ENCODE data around the gene BRSK2. TPM values are rescaled to one million over a fixed set of nuclear protein-coding genes. Genes with fewer than 3 reads are reported as not detected.
"Not testable (repeated sequence)": the region's sequence is repeated elsewhere in the genome, so short reads cannot be mapped to it uniquely, and the experiment has no call there.

BRSK2 gene
- total RNA-seq, 1 experiment from 2014 or later: 32.2 TPM

DNA sequence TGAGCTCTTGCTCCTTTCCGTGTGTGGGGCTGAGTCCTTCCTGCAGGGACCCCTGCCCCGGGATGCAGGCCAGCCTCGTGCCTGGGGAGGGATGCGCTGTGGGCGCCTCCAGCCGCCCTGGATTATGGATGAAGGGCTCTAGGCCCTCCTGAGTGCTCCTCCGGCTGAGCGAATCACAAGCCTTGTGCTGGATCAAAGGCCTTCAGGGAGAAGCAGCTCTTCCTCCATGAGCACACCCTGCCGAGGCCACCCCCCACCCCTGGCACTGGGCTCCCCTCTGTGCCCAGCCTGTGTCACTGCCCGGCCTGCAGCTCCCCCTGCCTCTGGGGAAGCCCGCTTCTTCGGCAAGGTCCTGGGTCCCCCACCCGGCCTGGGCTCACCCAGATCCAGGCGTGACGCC is 43.8 kb downstream of the BRSK2 start:
- POLR2A ChIA-PET: no interaction called here
- Histone ChIP-seq H3K4me1 (ENCODE audit: control insufficient read depth, insufficient read depth, low read length) (peaks cover 34% of the 10 kb centered on the region), H3K36me3 (ENCODE audit: control insufficient read depth, insufficient read depth, low read length) (no peaks in the 10 kb centered on the region), H3K27ac (ENCODE audit: low read length) (no peak overlapping the region), H3K27me3 (ENCODE audit: control insufficient read depth, insufficient read depth, low read length) (no peaks in the 10 kb centered on the region), H3K9me3 (ENCODE audit: control insufficient read depth, insufficient read depth, low read depth, low read length) (no peaks in the 10 kb centered on the region), H3K4me3 (ENCODE audit: low read depth in 2 of 2, low read length in 2 of 2) (no peak overlapping the region)
- in situ Hi-C loops (cut with HindIII; ENCODE audit: low pct_unique_long_range_greater_than_20kb, low sequenced_read_pairs): no loop called here
- no peak for TF ChIP-seq SIN3A (IDR thresholded peaks at IDR 0.05; ENCODE audit: borderline replicate concordance, insufficient read depth, low read depth, low read length)
- TF ChIP-seq TCF7L2 (IDR thresholded peaks at IDR 0.05; ENCODE audit: low read depth, low read length): no peak
- TF ChIP-seq, protein P1, sequence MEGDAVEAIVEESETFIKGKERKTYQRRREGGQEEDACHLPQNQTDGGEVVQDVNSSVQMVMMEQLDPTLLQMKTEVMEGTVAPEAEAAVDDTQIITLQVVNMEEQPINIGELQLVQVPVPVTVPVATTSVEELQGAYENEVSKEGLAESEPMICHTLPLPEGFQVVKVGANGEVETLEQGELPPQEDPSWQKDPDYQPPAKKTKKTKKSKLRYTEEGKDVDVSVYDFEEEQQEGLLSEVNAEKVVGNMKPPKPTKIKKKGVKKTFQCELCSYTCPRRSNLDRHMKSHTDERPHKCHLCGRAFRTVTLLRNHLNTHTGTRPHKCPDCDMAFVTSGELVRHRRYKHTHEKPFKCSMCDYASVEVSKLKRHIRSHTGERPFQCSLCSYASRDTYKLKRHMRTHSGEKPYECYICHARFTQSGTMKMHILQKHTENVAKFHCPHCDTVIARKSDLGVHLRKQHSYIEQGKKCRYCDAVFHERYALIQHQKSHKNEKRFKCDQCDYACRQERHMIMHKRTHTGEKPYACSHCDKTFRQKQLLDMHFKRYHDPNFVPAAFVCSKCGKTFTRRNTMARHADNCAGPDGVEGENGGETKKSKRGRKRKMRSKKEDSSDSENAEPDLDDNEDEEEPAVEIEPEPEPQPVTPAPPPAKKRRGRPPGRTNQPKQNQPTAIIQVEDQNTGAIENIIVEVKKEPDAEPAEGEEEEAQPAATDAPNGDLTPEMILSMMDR (IDR thresholded peaks at IDR 0.05): no peak
- no peak for TF ChIP-seq POLR2AphosphoS5 (IDR thresholded peaks at IDR 0.05; ENCODE audit: low read depth, low read length)
- TF ChIP-seq, protein P2, sequence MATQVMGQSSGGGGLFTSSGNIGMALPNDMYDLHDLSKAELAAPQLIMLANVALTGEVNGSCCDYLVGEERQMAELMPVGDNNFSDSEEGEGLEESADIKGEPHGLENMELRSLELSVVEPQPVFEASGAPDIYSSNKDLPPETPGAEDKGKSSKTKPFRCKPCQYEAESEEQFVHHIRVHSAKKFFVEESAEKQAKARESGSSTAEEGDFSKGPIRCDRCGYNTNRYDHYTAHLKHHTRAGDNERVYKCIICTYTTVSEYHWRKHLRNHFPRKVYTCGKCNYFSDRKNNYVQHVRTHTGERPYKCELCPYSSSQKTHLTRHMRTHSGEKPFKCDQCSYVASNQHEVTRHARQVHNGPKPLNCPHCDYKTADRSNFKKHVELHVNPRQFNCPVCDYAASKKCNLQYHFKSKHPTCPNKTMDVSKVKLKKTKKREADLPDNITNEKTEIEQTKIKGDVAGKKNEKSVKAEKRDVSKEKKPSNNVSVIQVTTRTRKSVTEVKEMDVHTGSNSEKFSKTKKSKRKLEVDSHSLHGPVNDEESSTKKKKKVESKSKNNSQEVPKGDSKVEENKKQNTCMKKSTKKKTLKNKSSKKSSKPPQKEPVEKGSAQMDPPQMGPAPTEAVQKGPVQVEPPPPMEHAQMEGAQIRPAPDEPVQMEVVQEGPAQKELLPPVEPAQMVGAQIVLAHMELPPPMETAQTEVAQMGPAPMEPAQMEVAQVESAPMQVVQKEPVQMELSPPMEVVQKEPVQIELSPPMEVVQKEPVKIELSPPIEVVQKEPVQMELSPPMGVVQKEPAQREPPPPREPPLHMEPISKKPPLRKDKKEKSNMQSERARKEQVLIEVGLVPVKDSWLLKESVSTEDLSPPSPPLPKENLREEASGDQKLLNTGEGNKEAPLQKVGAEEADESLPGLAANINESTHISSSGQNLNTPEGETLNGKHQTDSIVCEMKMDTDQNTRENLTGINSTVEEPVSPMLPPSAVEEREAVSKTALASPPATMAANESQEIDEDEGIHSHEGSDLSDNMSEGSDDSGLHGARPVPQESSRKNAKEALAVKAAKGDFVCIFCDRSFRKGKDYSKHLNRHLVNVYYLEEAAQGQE (IDR thresholded peaks at IDR 0.05; ENCODE audit: insufficient read depth in 1 of 2, low read depth in 2 of 2, low read length in 1 of 2): no peak
- DNase-seq (ENCODE audit: low read depth, low spot score) (no peak), ATAC-seq (no peak)
- CTCF ChIA-PET: interaction anchor here (1.8 kb wide), 1 partner anchor 11 kb away, joined by 4 read pairs; no protein-coding TSS in a partner anchor
- BruUV-seq (replicated peaks): no TSS peak
- intact Hi-C loops (cut with micrococcal nuclease; ENCODE audit: unreplicated experiment): no loop called here

DNA sequence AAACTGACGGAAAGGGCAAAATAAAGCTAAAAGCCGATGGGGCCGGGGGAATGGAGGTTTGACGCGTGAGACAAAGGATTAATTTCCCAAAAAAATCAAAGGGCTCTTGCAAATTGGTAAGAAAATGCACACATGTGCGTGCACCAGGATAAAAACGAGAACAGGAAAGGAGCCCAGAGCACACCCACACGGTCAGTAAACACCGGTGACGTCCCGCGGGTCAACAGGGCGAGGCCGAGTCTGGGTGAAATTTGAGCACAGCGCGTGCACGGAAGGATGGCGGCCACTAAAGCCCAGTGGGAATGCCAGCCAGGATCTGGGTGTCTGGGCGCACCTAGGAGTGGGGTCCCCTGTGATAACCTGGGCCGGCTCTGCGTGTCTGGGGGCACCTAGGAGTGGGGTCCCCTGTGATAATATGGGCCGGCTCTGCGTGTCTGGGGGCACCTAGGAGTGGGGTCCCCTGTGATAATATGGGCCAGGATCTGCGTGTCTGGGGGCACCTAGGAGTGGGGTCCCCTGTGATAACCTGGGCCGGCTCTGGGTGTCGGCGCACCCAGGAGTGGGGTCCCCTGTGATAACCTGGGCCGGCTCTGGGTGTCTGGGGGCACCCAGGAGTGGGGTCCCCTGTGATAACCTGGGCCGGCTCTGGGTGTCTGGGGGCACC is 44.4 kb downstream of the BRSK2 start:
- H3K4me3 ChIP-seq (ENCODE audit: low read depth in 2 of 2, low read length in 2 of 2): no peak overlapping the region
- H3K27ac ChIP-seq (ENCODE audit: low read length): no peak overlapping the region
- in situ Hi-C loops (cut with HindIII; ENCODE audit: low pct_unique_long_range_greater_than_20kb, low sequenced_read_pairs) (no loop called here), intact Hi-C loops (cut with micrococcal nuclease; ENCODE audit: unreplicated experiment) (no loop called here)
- peaks cover 39% of the 10 kb centered on the region for H3K4me1 ChIP-seq (ENCODE audit: control insufficient read depth, insufficient read depth, low read length)
- no peak for ATAC-seq
- CTCF ChIA-PET: interaction anchor here (0.7 to 1.8 kb wide), 2 partner anchors 11 to 139 kb away, joined by 3 to 4 read pairs; no protein-coding TSS in a partner anchor
- no peaks in the 10 kb centered on the region for H3K36me3 ChIP-seq (ENCODE audit: control insufficient read depth, insufficient read depth, low read length)
- H3K27me3 ChIP-seq (ENCODE audit: control insufficient read depth, insufficient read depth, low read length): no peaks in the 10 kb centered on the region
- DNase-seq (ENCODE audit: low read depth, low spot score): no peak
- H3K9me3 ChIP-seq (ENCODE audit: control insufficient read depth, insufficient read depth, low read depth, low read length): no peaks in the 10 kb centered on the region
- POLR2A ChIA-PET: no interaction called here
- TF ChIP-seq POLR2AphosphoS5 (IDR thresholded peaks at IDR 0.05; ENCODE audit: low read depth, low read length): no peak
- TF ChIP-seq, protein P1 (IDR thresholded peaks at IDR 0.05): no peak
- TF ChIP-seq, protein P2 (IDR thresholded peaks at IDR 0.05; ENCODE audit: insufficient read depth in 1 of 2, low read depth in 2 of 2, low read length in 1 of 2): no peak
- no peak for TF ChIP-seq TCF7L2 (IDR thresholded peaks at IDR 0.05; ENCODE audit: low read depth, low read length)
- no peak for TF ChIP-seq SIN3A (IDR thresholded peaks at IDR 0.05; ENCODE audit: borderline replicate concordance, insufficient read depth, low read depth, low read length)
- BruUV-seq (replicated peaks): no TSS peak

DNA sequence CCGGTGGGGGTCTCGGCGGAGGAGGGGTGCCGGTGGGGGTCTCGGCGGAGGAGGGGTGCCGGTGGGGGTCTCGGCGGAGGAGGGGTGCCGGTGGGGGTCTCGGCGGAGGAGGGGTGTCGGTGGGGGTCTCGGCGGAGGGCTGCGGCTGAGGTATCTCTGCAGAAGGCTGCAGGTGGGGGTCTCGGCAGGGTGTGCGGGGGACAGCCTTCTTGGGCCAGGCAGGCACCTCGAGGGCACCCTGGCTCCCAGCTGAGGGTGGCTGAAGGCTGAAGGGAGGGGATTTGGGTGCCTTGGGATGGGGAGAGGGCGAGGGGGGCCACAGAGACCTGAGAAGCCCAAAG is 45.7 kb downstream of the BRSK2 start:
- ATAC-seq; H3K9me3 ChIP-seq (ENCODE audit: control insufficient read depth, insufficient read depth, low read depth, low read length): not testable (repeated sequence)

More for the DNA sequence above, 45.7 kb downstream of the BRSK2 start:
- DNase-seq (ENCODE audit: low read depth, low spot score); H3K36me3 ChIP-seq (ENCODE audit: control insufficient read depth, insufficient read depth, low read length); H3K27me3 ChIP-seq (ENCODE audit: control insufficient read depth, insufficient read depth, low read length); H3K27ac ChIP-seq (ENCODE audit: low read length); in situ Hi-C loops (cut with HindIII; ENCODE audit: low pct_unique_long_range_greater_than_20kb, low sequenced_read_pairs); intact Hi-C loops (cut with micrococcal nuclease; ENCODE audit: unreplicated experiment); CTCF ChIA-PET; BruUV-seq (replicated peaks); POLR2A ChIA-PET: not testable (repeated sequence)
- Histone ChIP-seq H3K4me3 (ENCODE audit: low read depth in 2 of 2, low read length in 2 of 2) (peak overlapping the region in 1 of 2 experiments; percentile 38; a peak in 2 of 4 replicates), H3K4me1 (ENCODE audit: control insufficient read depth, insufficient read depth, low read length) (peaks cover 42% of the 10 kb centered on the region)
